GM21723 (cell line): Measurements from ENCODE around the gene RUVBL1.
A peak's percentile ranks its signal among the peaks of the same experiment; 100 is the strongest.

Experiments used
- ATAC-seq: cut with Tn5 transposase; IDR thresholded peaks from one replicate; pipeline ENCODE4 v1.9.1; 2021; ENCODE audit warnings: mild to moderate bottlenecking, moderate library complexity; ENCODE audit not compliant: unreplicated experiment

The RUVBL1 gene

DNA sequence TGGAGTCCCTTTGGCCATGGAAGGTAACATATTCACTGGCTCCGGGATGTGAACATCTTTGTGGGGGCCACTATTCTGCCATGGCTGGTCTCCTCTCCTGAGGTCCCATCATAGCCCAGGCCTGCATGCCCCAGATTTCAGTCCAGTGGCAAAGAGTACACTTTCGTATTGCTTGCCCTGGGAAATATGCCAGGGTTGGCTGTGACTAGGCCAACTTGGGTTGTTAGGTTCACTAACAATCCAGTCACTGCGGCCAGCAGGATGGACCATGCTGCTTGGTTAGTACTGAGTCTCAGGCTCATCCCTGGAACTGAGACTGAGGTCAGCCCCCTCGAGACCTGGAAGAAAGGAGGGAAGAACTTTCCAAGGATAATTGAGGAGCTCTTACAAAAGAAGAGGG lies 19.9 kb upstream of the RUVBL1 start:
- no peak for ATAC-seq

DNA sequence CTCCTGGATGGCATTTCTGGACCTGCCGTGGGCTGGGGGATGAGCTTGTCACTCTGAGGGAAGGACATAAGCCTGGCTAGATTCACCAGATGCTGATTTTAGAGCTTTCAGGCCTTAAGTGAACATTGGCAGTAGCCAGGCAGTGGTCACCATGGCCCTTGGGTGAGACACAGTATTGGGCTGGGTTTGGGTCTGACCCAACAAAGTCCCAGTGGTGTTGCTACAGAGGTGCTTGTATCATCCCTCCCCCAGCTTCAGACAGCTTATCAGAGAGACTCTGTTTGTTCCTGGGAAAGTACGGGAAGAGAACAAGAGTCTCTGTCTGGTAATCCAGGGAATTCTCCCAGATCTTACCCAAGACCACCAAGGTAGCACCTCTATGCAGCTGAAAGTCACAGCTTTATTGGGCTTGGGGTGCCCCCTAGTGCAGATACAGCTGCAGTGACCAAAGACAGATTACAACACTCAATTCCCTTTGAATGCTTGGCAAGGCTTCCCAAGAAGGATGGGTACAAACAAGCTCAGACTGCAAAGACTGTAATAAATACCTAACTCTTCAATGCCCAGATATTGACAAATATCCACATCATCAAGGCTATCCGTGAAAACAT lies 9.8 kb upstream of the RUVBL1 start:
- no peak for ATAC-seq

DNA sequence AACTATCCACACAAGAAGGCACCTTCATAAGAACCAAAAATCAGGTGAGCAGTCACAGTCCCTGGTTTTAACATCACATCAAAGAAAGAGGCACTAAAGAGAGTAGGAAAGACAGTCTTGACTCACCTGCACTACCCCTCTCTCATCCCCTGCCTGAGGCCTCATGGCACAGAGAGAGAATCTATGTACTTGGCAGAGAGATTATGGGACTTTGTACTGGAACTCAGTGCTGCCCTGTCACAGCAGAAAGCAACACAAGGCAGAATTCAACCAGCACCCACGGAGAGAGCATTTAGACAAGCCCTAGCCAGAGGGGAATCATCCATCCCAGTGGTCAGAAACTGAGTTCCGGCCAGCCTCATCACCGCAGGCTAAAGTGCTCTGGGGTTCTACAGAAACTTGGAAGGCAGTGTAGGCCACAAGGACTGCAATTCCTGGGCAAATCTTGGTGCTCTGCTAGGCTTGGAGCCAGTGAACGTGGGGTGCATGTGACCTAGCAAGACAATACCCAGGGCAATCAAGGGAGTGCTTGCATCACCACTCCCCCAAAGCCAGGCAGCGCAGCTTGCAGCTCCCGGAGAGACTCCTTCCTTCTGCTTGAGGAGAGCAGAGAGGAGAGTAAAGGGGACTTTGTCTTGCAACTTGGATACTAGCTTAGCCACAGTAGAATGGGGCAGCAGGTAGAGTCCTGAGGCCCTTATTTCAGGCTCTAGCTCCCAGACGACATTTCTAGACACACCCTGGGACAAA lies 8.5 kb upstream of the RUVBL1 start:
- no peak for ATAC-seq

DNA sequence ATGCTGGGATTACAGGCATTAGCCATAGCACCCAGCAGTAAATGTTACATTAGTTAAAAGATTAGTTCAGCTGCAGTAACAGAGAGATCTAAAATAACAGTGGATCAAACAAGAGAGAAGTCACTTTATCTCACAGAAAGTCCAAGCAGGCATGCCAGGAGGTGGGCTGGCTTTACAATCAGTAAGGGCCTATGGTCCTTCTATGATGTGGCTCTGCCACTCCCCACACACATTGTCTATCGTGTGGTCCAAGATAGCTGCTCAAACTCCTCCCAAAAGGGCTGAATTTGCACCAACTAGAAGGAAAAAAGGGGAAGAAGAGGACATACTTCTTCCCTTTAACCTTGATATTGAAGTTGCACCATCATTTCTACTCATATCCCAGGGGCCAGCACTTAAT lies 4.6 kb upstream of the RUVBL1 start:
- no peak for ATAC-seq

DNA sequence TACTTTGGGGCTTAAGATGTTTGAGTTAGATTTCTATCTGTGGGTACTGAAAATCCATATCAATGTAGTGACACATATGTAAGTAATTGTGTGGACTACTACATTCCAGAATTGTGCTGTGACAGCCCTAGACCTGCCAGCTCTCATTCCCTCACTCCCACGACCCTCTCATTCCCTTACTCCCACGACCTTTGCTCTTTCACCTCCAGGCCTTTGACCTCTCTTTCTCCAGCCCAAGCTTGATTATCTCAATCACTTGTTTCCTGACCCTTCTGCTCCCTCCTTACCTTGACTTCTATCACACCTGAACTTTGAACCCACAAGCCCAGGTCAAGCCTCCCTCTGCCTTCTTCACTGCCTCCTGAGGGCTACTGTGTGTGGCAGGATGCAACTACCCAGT lies 3.6 kb upstream of the RUVBL1 start:
- no peak for ATAC-seq

DNA sequence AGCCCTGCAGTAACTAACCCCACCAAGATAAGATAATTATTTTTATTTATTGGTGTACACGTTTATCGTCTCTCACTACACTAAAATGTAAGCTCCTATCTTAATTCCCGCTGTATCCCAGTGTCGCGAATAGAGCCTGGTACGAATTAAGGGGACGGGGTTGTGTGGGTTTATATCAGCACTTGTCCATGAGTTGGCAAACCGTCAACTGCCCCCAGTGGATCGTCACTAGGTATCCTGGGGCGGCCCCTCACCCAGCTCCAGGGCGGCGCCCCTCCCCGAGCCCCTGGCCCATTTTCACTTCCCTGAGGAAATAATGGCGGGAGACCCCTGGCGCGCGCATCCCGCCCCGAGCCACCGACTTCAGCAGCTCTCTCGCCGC lies 465 bp downstream of the RUVBL1 start:
- no peak for ATAC-seq

DNA sequence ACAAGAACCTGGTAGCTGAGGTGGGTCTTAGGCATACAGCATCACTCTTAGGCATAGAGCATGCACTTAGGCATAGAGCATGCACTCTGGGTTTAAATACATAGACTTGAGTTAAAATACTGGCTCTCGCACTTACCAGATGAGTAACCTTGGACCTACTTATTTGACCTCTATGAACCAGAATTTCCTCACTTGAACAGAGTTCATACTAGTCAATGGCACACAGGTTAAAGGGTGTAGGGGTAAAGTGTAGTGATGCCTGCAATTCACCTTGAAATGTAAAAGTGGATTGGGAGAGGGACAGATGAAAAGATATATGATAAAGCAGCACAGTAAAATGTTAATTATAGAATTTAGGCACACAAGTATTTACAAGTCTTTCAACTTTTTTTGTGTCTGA lies 1.6 kb downstream of the RUVBL1 start:
- no peak for ATAC-seq

DNA sequence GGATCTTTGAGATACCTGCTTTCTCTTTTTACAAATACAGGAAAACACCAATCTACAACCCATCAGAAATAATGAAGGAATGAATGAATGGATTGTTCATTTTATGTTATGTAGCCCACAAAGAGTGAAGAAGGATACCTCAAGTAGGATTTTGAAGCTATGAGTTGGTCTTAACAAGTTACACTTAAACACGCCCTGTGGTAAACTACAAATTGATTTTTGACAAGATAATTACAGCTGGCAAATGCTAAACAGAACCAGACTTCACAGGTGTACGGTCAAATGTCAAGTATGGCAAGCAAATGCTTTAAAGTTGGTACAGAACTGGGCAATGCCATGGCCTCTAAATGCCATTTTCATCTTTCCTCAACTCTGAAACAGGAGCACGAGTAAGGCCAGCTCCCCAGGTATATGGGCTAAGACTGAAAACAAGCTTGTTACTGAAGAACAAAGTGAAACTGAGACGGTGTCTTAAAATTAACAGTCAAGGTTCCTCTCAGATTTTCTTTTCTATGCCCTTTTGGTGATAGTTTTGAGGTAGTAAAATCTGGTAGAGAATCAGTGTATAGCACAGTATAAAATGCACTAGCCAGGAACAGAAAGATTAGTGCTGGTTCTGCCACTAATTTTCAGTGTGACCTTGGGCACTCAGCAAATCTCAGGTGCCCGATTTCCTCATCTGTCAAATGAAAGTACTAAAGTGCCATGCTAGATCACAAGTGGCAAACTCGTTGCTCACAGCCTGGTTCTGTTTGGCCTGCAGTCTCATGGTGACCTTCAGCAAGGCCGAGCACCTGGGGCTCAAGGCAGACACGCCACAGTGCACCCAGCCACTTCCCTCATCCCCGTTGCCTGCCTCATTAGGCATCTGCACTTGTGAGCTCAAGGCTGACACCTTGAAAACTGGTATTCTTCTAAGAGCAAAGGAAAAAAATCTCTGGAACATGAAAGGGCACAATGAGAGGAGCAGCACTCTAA lies 9.5 kb downstream of the RUVBL1 start:
- peak; percentile 63 for ATAC-seq

DNA sequence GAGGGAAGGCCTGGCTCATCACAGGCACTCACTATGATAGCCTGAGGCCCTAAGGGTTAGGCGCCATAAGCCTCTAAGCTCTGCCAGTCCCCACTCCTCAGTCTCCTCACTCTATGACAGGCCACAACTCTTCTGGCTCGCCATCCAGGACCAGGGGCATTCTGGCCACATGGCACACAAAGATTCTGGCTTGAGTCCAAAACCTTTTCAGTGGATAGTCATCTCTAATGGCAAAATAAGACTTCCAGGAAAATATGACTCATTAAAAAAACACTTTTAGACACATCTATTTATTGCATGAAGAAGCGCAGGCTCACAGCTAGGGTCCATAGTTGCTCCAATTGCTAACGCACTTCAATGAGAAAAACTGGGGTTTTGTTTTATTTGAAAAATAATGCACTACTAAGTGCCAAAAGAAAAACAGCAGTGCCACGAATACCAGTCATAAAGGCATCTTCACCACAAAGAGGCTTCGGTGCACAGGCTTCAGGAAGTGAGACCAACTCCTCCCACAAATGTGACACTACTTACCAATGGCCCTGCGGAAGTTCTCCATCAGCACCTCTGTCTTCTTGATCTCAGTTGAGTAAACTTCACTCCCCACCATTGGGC lies 11.1 kb downstream of the RUVBL1 start:
- no peak for ATAC-seq

DNA sequence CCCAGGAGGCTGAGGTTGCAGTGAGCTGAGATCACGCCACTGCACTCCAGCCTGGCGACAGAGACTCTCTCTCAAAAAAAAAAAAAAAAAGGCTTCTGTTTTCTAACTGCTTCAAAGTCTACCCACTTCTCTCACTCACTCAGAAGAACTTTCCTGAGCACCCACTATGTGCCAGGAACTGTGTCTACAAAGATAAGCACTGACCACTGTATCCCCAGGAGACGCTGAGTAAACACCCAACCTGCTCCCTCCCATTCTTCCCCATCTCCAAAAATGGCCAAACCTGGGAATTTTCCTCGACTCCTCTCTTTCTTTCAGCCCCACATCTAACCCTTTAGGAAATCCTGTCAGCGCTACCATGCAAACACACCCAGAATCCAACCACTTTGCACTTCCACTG lies 12.5 kb downstream of the RUVBL1 start:
- no peak for ATAC-seq

DNA sequence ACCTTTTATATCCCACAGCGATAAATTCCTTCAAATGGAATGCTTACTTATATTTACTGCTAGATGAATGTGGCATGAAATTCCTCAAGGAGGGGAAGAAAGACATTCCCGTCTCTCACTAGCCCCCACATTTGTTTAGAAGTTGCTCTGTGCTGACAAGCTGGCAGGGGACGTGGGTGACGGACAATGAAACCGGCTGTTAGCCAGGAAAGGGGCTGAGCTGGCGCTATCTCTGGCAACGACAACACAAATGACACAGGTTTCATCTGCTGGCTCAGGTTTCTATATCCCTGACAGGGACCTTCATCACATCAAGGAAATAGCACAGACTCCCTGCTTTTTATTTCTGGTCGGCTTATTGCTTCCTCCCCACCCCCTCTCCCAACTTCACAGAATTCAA lies 15.8 kb downstream of the RUVBL1 start:
- ATAC-seq, result no peak

DNA sequence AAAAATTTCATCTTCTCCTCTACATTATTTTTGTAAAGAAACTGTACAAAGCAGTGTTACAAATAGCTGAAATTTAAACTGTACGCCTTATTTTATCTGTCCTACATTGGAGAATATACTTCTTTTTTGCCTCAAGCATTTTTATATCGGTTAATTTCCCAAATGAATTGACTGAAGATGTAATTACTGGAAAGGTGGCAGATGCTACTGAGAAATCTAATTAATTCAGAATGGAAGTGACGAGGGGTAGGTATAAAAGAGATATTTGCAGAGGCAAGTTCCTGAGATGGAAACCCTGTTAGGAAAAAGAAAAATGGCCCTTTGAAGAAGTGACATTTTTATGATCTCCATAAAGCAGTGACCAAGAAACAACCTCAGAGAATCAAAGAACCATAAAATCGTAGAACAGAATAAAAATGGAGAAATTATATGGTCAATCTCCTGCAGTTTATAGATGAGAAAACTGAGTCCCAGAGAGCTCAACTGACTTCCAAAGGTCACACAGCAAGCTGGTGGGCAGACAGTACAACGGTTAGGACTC lies 20.4 kb downstream of the RUVBL1 start:
- ATAC-seq, result no peak

DNA sequence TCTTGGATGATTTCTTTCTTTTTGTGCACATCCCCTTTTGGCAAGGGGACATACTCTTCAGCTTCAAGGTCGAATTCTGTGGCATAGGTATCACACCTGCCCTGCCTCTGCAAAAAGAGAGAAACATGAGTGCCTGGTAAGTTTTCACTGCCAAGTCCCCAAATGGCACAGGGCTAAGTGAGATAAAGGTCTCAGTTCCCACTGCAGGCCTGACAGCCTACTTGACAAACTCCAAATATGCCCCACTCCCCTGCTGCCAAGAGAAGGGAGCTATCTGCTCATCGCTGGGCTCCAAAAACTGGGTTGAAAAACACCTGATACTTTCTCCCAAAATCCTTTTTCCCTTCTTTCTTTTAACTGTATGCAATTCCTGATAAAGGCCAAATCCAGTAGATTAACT lies 23.0 kb downstream of the RUVBL1 start:
- ATAC-seq, result no peak

DNA sequence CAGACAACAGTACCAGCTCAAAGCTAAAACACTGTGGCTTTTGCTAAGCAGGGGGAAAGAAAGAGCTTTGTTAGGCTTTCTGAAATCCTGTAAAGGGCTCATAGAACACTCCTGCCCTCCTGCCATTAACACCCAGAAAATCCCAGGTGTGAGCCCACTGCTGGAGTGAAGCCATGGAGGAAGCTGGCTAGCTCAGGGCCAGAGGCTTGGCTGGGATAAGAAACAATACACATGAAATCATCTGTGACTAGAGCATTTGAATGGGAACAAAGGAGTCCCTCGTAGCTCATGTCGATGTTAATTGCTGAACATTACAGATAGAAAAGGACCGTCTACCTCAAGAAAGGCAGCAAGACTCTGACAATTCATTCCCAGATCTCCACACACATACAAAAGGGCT lies 23.5 kb downstream of the RUVBL1 start:
- no peak for ATAC-seq

DNA sequence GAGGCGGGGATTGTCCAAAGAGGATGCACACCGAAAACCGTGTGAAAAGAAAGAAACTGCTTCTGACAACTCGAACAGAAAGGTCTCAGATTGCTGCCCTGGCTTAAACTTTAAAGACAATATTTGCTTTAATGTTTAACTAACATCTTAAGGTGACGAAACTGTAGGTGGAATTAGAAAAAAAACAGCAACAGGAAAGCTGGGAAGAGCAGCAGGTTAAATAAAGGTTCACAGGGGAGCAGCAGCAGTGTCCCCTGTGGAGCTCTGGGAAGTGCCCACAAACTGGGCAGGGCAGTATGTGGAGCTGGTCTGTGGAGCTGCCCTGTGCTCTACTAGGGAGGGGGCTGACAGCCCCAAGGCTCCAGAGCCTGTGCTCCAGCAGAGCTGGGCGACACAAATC lies 25.4 kb downstream of the RUVBL1 start:
- no peak for ATAC-seq

DNA sequence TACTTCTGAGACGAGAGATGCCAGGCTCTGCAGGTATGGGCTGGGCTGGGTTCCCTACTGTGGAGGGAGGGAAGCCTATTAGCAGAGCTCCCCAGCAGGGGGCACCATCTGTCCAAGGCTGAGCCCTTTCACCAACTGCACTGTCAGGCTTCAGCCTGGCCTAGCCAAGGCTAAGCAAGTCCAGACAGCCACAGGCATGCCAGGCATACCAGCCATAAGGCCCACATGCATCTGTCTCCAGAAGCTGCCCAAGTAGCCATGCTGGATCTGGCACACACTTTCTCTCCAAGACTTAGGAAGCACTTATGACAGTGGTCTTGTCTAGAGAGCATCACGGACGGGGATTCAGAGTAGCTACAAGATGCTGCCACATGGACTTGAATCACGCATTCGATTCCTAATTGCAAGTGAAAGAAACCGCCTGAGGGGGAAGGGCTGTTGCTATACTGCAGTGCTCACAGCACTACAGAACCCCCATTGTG lies 28.3 kb downstream of the RUVBL1 start:
- peak; percentile 87 for ATAC-seq

DNA sequence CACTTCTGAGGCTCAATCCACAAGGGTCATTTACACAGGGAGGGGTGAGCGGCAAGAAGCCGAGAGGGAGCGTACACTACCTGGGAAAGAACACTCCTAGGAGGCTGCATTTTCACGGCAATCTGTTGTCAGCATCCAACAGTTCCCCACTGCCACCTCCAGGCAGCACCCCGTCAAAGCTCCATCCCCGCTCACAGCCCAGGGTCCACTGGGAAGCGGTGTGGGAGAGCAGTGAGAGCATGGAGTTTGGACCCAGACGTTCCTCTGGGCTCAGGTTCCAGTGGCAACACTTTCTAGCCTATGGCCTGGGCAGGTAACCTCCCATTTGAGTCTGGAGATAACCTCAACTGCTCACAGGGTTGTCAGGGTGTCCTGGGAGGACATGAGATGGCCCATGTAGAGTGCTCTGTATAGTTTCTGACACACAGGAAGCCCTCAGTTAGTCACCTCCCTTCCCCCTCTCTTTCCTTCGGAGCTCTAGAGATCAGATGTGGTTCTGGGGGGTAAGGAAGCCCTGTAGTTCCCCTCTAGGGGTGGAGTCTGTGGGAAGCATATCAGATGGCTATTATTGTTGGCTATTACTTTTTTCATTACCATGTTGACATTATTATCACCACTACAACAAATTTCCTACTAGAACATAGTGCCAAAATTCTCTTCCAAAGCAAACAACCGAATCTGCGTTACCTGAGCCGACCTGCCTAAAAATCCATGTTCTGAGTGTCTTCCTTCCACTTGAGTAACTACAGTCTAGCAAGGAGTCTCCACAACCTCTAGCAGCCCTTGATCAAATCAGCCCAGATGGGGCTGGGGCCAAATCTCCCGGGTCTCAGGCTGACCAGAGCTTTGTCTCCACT lies 29.1 kb downstream of the RUVBL1 start:
- ATAC-seq, result no peak

DNA sequence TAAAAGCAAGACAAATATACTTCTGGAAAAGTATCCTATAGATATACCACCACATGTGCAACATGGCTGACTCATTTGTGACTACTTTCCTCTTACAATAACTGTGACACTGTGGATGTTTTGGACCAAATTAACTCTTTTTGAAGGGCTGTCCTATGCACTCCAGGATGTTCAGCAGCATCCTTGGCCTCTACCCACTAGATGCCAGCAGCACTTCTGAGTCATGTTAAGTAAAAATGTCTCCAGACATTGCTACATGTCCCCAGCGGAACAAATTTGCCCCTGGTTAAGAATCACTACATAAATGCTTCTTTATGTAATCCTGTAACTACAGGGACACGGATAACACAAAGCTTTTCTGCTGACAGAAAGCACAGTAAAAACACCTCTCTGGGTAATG lies 32.0 kb downstream of the RUVBL1 start:
- no peak for ATAC-seq

DNA sequence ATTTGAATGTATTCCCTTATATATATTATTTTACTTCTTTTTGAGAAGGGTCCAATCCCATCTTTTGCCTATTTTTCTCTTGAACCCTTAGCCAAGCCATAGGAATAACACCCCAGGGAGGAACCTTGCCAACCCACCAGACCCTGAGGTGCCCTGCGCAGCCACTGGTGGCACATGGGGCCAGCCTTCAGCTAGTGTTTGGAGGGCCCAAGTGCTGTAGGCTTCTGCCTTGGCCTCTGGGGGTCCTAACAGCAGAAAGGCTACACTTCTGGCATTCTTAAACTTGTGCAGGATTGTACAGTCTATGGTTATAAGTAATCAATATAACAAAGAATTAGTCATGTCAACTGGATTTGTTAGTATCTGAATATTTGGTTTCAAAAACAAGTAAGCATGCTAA lies 34.5 kb downstream of the RUVBL1 start:
- no peak for ATAC-seq

DNA sequence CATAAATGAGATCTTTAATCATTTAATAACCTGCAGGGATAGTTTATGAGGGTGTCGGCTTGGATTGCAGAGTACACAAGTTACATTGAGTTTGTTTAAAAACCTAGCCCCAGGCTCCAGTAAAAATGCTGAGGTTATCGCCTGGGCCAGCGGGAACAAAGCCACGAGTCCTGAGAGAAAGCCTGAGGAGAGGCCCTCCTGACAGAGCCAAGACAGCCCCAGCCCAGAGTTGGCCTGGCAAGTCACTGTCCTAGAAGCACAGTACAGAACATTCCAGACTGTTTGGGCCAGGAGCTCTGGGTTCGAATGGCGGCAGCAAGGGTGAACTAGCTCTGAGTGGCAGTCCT lies 39.0 kb downstream of the RUVBL1 start:
- ATAC-seq, result no peak
